Lung (tissue), 12 donors: ENCODE data around the gene NPAS3. TPM values are rescaled to one million over a fixed set of nuclear protein-coding genes. Genes with fewer than 3 reads are reported as not detected.

Experiments used
- ATAC-seq: fragments of 200-7000 bp; cut with Tn5 transposase; one replicate; pipeline ENCODE4 v1.9.1; 2020; ENCODE audit warnings: moderate number of reproducible peaks; ENCODE audit not compliant: insufficient read depth, low FRiP score
- DNase-seq, 3 donors: peaks; one replicate each; pipeline ENCODE4 v3.0.0-alpha.2; 2013 to 2017
- H3K27ac ChIP-seq, 2 donors: one replicate each; pipeline ENCODE4 v1.5.1; 2013; ENCODE audit warnings: mild to moderate bottlenecking in 2 of 2, moderate library complexity in 2 of 2, control low read depth in 1 of 2, inconsistent platforms in 1 of 2, low read depth in 1 of 2, low read length in 1 of 2
- H3K27me3 ChIP-seq, 3 donors: one replicate each; pipeline ENCODE4 v1.5.1; 2013; ENCODE audit warnings: low read length in 2 of 3; ENCODE audit not compliant: control insufficient read depth in 3 of 3, insufficient read depth in 3 of 3
- H3K36me3 ChIP-seq, 4 donors: one replicate each; pipeline ENCODE4 v1.5.1; 2013; ENCODE audit warnings: low read length in 4 of 4, mild to moderate bottlenecking in 1 of 4, moderate library complexity in 1 of 4; ENCODE audit not compliant: control insufficient read depth in 4 of 4, insufficient read depth in 4 of 4
- H3K4me1 ChIP-seq, 5 donors: one replicate each; pipeline ENCODE4 v1.5.1; 2013; ENCODE audit warnings: low read length in 5 of 5, mild to moderate bottlenecking in 2 of 5, moderate library complexity in 1 of 5; ENCODE audit not compliant: control insufficient read depth in 5 of 5, insufficient read depth in 5 of 5
- H3K4me3 ChIP-seq: one replicate; pipeline ENCODE4 v1.5.1; 2013; ENCODE audit warnings: mild to moderate bottlenecking, control low read depth, moderate library complexity
- H3K9ac ChIP-seq, 2 donors: one replicate each; pipeline ENCODE4 v1.5.1; 2013; ENCODE audit warnings: low read length in 2 of 2, control low read depth in 1 of 2; ENCODE audit not compliant: insufficient read depth in 1 of 2
- H3K9me3 ChIP-seq, 4 donors: one replicate each; pipeline ENCODE4 v1.5.1; 2013; ENCODE audit warnings: low read length in 3 of 4, mild to moderate bottlenecking in 1 of 4, moderate library complexity in 1 of 4; ENCODE audit not compliant: control insufficient read depth in 4 of 4, insufficient read depth in 3 of 4
- WGBS, 2 donors: extraction: QIAGEN DNeasy Blood & Tissue Kit; methylation state at CpG; one replicate each; pipeline ENCODE4 v1.1.7; 2013; 5-methylcytosine and 5-hydroxymethylcytosine counted together
- polyA plus RNA-seq, 2 donors: library from polyadenylated mRNA; stranded (reverse); fragments of 200-250 nt; gene quantifications; one replicate each; pipeline ENCODE4 v1.2.1, GENCODE V29; 2013
- total RNA-seq, 2 donors: library from RNA; depleted of rRNA in 1 of 2; stranded (reverse); fragments of >200 nt in 1 of 2; gene quantifications; one replicate each; pipeline ENCODE4 v1.2.1, GENCODE V29; 2014 to 2021
- TF ChIP-seq, protein P1 (sequence below): IDR thresholded peaks from 2 replicates; pipeline ENCODE4 v1.5.1; 2012; ENCODE audit warnings: mild to moderate bottlenecking; ENCODE audit errors: control extremely low read depth, extremely low read depth
- donor health status: control.
- donor health status: control.
- donor health status: Bipolar disorder and iron deficiency.
- donor health status: healthy.
- donor health status: DM: yes; HTN: yes; CAD: no.

Gene NPAS3
- total and polyA plus RNA-seq, 4 donors: 0.13 to 0.48 (median 0.33) TPM

DNA sequence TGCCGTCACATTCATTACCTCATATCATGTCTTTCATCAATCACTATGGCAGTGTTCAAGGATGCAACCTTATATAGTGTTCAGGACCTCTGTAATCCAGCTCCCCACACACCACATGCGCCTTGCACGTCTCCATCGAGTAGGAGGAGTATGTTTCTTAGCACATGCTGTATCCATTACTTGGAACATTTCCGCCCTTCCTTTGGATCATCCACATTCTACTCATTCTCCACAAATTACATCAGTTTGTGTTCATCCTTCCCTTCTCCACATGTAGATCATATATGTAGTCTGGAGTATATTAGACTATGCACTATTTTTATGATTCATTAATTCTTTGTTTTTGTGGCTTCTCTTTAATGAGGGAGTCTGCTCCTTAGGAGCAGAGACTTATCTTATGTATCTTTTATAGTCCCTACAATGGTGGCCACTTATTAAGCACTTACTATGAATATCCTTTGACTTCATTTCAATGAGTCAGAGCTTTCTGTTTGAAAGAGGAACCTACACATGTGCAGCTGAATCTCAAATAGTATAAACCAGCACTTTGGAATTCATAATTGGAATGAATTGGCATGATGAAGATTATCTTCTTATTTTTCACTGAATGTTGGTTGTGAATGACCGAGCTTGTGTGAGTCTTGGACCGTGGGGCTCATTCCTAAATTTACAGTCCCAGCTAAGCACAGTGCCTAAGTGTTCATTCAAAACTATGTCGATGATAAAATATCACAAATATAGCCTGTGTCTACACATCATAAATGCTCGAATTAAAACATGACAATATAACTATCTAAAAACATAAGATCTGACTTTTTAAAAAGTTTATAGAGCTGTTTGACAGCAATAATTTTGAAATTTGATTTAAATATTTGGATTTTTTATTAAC is 30.2 kb upstream of the NPAS3 start:
- H3K36me3 ChIP-seq: no peaks in the 10 kb centered on the region
- DNase-seq (no peak), ATAC-seq (no peak)
- H3K9me3 ChIP-seq: no peaks in the 10 kb centered on the region
- H3K4me3 ChIP-seq: no peak overlapping the region
- 86 to 94% methylated on average over 9 of the region's 9 CpGs for WGBS, 2 donors
- no peaks in the 10 kb centered on the region for H3K4me1 ChIP-seq
- H3K27ac ChIP-seq: no peak overlapping the region
- H3K9ac ChIP-seq: no peak overlapping the region
- TF ChIP-seq, protein P1, sequence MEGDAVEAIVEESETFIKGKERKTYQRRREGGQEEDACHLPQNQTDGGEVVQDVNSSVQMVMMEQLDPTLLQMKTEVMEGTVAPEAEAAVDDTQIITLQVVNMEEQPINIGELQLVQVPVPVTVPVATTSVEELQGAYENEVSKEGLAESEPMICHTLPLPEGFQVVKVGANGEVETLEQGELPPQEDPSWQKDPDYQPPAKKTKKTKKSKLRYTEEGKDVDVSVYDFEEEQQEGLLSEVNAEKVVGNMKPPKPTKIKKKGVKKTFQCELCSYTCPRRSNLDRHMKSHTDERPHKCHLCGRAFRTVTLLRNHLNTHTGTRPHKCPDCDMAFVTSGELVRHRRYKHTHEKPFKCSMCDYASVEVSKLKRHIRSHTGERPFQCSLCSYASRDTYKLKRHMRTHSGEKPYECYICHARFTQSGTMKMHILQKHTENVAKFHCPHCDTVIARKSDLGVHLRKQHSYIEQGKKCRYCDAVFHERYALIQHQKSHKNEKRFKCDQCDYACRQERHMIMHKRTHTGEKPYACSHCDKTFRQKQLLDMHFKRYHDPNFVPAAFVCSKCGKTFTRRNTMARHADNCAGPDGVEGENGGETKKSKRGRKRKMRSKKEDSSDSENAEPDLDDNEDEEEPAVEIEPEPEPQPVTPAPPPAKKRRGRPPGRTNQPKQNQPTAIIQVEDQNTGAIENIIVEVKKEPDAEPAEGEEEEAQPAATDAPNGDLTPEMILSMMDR: no peak
- H3K27me3 ChIP-seq: peaks cover 0 to 5% (median 3%) of the 10 kb centered on the region in 3 donors

DNA sequence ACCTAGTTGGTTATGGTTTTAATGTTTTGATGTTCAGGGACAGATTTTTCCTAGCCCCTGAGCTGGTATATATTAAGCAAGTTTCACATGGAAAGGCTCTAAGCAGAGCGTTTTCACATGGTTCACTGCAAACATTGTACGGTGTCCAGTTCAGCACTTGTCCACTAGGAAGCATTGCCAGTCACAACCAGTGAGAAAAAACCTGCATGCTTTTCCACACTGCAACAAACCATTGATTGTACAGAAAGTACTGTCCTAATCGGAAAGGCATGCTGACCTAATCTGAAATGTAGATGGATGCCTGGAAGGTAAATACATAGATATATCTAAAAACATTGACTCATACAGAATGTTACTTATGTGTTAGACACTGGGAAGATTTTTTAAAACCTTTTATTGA is 25.0 kb upstream of the NPAS3 start:
- Histone ChIP-seq H3K27me3 (peaks cover 0 to 7% (median 3%) of the 10 kb centered on the region in 3 donors), H3K9me3 (no peaks in the 10 kb centered on the region), H3K4me3 (no peak overlapping the region), H3K27ac (no peak overlapping the region), H3K36me3 (no peaks in the 10 kb centered on the region), H3K9ac (no peak overlapping the region), H3K4me1 (no peaks in the 10 kb centered on the region)
- ATAC-seq: no peak
- WGBS, 2 donors: 58 to 69% methylated on average over 3 of the region's 3 CpGs
- TF ChIP-seq, protein P1: no peak
- DNase-seq: no peak

DNA sequence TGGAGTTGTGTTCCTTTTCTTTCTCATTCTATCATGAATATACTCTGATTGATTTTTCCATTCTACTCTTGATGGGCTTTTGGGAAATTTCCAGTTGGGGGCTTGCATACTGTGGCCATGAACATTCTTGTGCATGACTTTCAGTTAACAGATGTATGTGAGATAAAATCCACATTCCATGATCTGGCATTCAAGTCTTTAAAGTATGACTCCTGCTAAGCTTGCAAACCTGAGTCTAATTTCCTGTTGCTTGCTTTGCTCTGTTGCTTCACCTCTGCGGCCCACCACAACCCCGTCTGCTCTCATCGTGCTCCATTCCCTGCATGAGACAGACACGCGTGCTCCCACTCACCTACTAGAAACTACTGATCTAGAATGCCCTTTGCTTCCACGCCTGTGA is 24.3 kb upstream of the NPAS3 start:
- DNase-seq (no peak), ATAC-seq (no peak)
- Histone ChIP-seq H3K4me3 (no peak overlapping the region), H3K9ac (no peak overlapping the region), H3K27me3 (peaks cover 0 to 7% (median 3%) of the 10 kb centered on the region in 3 donors), H3K4me1 (no peaks in the 10 kb centered on the region), H3K36me3 (no peaks in the 10 kb centered on the region), H3K27ac (no peak overlapping the region), H3K9me3 (no peaks in the 10 kb centered on the region)
- 91 to 93% methylated on average over 6 of the region's 6 CpGs for WGBS, 2 donors
- TF ChIP-seq, protein P1: no peak
